Measurements from ENCODE around the gene TIPRL.
"Not testable (repeated sequence)": the region's sequence is repeated elsewhere in the genome, so short reads cannot be mapped to it uniquely, and the experiment has no call there.

Gene TIPRL

DNA sequence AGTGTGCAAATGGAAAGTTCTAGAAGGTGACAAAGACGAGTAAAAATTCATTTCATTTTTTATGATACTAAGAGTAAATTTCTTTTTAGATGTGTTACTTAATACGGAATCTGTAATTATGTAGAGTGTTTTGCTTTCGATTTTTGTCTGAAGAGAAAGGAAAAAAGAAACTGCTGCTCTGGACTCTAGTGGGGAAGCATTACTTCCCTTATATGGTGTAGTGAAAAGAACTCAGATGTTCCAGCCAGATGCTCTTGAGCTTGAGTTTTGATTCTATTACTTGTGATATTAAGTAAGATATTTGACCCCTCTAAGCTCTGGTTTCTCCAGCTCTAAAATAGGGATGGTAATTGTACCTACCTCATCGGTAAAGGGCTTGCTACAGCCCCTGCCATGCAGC lies 29.8 kb upstream of the TIPRL start:
- no peaks in the 10 kb centered on the region for H3K36me3 Mint-ChIP-seq
- H3K4me1 Mint-ChIP-seq = peaks cover 18% of the 10 kb centered on the region
- no peaks in the 10 kb centered on the region for H3K9me3 Mint-ChIP-seq
- H3K27ac Mint-ChIP-seq = no peak overlapping the region
- H3K27me3 Mint-ChIP-seq = peaks cover 1% of the 10 kb centered on the region
- H3K4me3 Mint-ChIP-seq = no peak overlapping the region

GRCh38 chr1:168150283-168150682 lies 28.5 kb upstream of the TIPRL start:
- Mint-ChIP-seq H3K9me3 (no peaks in the 10 kb centered on the region), H3K4me1 (peaks cover 15% of the 10 kb centered on the region), H3K4me3 (no peak overlapping the region), H3K27me3 (peaks cover 1% of the 10 kb centered on the region), H3K36me3 (no peaks in the 10 kb centered on the region), H3K27ac (no peak overlapping the region)

- Mint-ChIP-seq H3K4me3 (no peak overlapping the region), H3K36me3 (no peaks in the 10 kb centered on the region), H3K4me1 (peaks cover 9% of the 10 kb centered on the region), H3K27me3 (peaks cover 1% of the 10 kb centered on the region), H3K27ac (no peak overlapping the region), H3K9me3 (no peaks in the 10 kb centered on the region)
These were observed 26.8 kb upstream of the TIPRL start for GRCh38 chr1:168151935-168152334.

DNA sequence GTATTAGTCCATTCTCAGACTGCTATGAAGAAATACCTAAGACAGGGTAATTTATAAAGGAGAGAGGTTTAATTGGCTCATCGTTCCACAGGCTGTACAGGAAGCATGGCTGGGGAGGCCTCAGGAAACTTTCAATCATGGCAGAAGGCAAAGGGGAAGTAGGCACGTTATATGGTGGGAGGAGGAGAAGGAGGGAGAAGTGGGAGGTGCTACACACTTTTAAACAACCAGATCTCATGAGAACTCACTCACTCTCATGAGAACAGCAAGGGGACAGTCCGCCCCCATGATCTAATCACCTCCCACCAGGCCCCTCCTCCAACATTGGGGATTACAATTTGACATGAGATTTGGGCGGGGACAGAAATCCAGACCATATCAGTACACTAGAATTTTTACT lies 24.1 kb upstream of the TIPRL start:
- H3K4me1 Mint-ChIP-seq, H3K4me3 Mint-ChIP-seq, H3K27ac Mint-ChIP-seq, H3K36me3 Mint-ChIP-seq: not testable (repeated sequence)
- H3K9me3 Mint-ChIP-seq = peaks cover 18% of the 10 kb centered on the region
- peaks cover 11% of the 10 kb centered on the region for H3K27me3 Mint-ChIP-seq

DNA sequence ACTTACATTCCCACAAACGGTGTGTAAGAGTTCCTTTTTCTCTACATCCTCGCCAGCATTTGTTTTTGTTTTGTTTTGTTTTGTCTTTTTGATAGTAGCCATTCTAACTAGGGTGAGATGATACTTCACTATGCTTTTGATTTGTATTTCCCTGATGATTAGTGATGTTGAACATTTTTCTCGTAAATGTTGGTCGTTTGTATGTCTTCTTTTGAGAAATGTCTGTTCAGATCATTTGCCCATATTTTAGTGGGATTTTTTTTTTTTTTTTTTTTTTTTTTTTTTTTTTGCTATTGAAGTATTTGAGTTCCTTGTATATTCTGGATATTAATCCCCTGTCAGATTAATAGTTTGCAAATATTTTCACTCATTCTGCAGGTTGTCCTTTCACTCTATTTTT lies 22.9 kb upstream of the TIPRL start:
- H3K27ac Mint-ChIP-seq = no peak overlapping the region

GRCh38 chr1:168157638-168158037 lies 21.1 kb upstream of the TIPRL start:
- no peaks in the 10 kb centered on the region for H3K4me1 Mint-ChIP-seq
- H3K4me3 Mint-ChIP-seq = no peak overlapping the region
- peaks cover 17% of the 10 kb centered on the region for H3K36me3 Mint-ChIP-seq
- H3K27ac Mint-ChIP-seq = no peak overlapping the region
- H3K9me3 Mint-ChIP-seq = peaks cover 32% of the 10 kb centered on the region
- H3K27me3 Mint-ChIP-seq = peaks cover 21% of the 10 kb centered on the region

More for the DNA sequence above, 22.9 kb upstream of the TIPRL start:
- Mint-ChIP-seq H3K27me3 (peaks cover 21% of the 10 kb centered on the region), H3K36me3 (peaks cover 17% of the 10 kb centered on the region), H3K9me3 (peaks cover 30% of the 10 kb centered on the region), H3K4me3 (no peak overlapping the region), H3K4me1 (no peaks in the 10 kb centered on the region)

- Mint-ChIP-seq H3K9me3 (peaks cover 32% of the 10 kb centered on the region), H3K27ac (no peak overlapping the region), H3K4me1 (no peaks in the 10 kb centered on the region), H3K27me3 (peaks cover 25% of the 10 kb centered on the region), H3K4me3 (no peak overlapping the region), H3K36me3 (peaks cover 17% of the 10 kb centered on the region)
These were observed 19.5 kb upstream of the TIPRL start for GRCh38 chr1:168159251-168159650.

GRCh38 chr1:168159979-168160378 lies 18.8 kb upstream of the TIPRL start:
- H3K36me3 Mint-ChIP-seq = peaks cover 17% of the 10 kb centered on the region
- no peak overlapping the region for H3K27ac Mint-ChIP-seq
- no peaks in the 10 kb centered on the region for H3K4me1 Mint-ChIP-seq

DNA sequence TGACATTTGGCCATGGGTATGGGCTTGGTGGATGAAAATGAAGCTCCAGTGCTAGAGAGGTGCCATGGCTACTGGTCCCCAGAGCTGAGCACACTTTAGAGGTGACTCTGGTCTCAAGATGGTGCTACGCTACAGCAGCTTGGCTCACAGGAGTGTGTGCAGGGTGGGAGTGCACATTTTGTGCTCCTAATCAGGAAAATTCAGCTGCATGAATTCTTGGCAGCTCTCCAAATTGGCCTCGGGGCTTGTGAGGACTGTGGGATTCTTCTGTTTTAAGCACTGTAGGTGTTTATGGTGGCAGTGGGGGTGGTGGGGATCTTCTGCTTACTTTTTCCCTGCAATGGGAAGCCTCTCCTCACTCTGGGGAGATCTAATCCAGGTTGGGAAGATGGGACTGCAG lies 17.3 kb upstream of the TIPRL start:
- H3K27me3 Mint-ChIP-seq = peaks cover 33% of the 10 kb centered on the region
- H3K27ac Mint-ChIP-seq = no peak overlapping the region
- no peak overlapping the region for H3K4me3 Mint-ChIP-seq
- H3K4me1 Mint-ChIP-seq = no peaks in the 10 kb centered on the region
- H3K36me3 Mint-ChIP-seq = peaks cover 17% of the 10 kb centered on the region
- H3K9me3 Mint-ChIP-seq = peaks cover 32% of the 10 kb centered on the region

More at GRCh38 chr1:168159979-168160378, 18.8 kb upstream of the TIPRL start:
- peaks cover 32% of the 10 kb centered on the region for H3K9me3 Mint-ChIP-seq
- peaks cover 26% of the 10 kb centered on the region for H3K27me3 Mint-ChIP-seq
- H3K4me3 Mint-ChIP-seq = no peak overlapping the region

DNA sequence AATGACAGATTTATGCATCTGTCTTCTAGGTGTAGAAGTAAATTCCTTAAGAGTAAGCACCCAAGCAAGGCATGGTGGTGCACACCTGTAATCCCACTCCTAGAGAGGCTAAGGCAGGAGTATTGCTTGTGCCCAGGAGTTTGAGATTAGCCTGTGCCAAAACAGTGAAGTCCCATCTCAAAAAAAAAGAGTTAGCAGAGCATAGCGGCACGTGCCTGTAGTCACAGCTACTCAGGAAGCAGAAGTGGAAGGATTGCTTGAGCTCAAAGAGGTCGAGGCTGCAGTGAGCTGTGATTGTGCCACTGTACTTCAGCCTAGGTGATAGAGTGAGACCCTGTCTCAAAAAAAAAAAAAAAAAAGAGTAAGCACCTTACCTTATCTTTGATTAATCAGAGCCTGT lies 15.1 kb upstream of the TIPRL start:
- Mint-ChIP-seq H3K36me3 (peaks cover 10% of the 10 kb centered on the region), H3K4me3 (no peak overlapping the region), H3K9me3 (peaks cover 21% of the 10 kb centered on the region), H3K27me3 (peaks cover 25% of the 10 kb centered on the region), H3K27ac (no peak overlapping the region), H3K4me1 (no peaks in the 10 kb centered on the region)

- peaks cover 22% of the 10 kb centered on the region for H3K27me3 Mint-ChIP-seq
- no peak overlapping the region for H3K27ac Mint-ChIP-seq
- H3K4me1 Mint-ChIP-seq = no peaks in the 10 kb centered on the region
- no peak overlapping the region for H3K4me3 Mint-ChIP-seq
- H3K36me3 Mint-ChIP-seq = peaks cover 7% of the 10 kb centered on the region
- peaks cover 14% of the 10 kb centered on the region for H3K9me3 Mint-ChIP-seq
These were observed 14.0 kb upstream of the TIPRL start for GRCh38 chr1:168164771-168165170.

GRCh38 chr1:168167806-168168205 lies 11.0 kb upstream of the TIPRL start:
- no peak overlapping the region for H3K27ac Mint-ChIP-seq
- no peaks in the 10 kb centered on the region for H3K9me3 Mint-ChIP-seq

DNA sequence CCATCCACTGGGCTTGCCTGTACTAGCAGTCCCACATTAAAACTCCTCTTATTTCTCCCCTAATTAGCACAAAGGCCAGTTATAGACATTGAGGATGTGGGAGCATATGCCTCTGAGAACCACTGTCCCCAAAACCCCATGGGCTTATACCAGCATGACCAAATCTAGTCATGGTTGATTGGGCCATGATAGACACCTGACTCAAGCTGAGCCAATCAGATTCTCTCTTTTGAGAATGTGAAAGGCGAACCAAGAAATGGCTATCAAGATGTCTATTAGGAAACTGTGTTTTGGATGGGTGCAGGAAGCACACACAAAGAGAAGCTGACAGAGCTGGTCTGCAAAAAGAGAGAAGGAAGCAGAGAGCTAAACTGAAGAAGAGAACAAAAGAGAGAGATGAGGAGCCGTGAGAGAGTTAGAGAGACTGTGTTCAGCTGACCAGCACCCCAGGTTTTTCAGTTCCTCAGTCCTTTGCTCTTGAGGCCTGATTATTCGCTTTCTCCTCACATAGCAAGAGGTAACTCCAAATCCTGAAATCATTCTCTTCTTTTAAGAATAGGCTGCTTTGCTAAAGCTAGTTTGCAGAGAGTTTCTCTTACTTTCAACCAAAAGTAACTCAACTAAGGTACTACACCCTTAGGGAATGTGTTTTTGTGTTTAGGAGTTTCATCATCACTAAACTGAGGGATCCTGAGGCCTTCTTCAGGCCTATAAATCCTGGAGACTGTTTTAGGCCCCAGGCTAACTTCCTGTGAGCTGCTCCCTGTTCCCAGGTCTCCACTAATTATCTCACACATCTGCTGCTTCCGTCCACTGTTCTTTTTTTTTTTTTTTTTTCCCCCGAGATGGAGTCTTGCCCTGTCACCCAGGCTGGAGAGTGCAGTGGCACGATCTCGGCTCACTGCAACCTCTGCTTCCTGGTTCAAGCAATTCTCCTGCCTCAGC lies 7.9 kb upstream of the TIPRL start:
- H3K9me3 Mint-ChIP-seq = no peaks in the 10 kb centered on the region
- no peaks in the 10 kb centered on the region for H3K36me3 Mint-ChIP-seq
- no peak overlapping the region for H3K27ac Mint-ChIP-seq
- peaks cover 6% of the 10 kb centered on the region for H3K27me3 Mint-ChIP-seq
- no peaks in the 10 kb centered on the region for H3K4me1 Mint-ChIP-seq
- no peak overlapping the region for H3K4me3 Mint-ChIP-seq

More at GRCh38 chr1:168167806-168168205, 11.0 kb upstream of the TIPRL start:
- H3K27me3 Mint-ChIP-seq = peaks cover 13% of the 10 kb centered on the region
- H3K4me1 Mint-ChIP-seq = no peaks in the 10 kb centered on the region
- no peak overlapping the region for H3K4me3 Mint-ChIP-seq
- no peaks in the 10 kb centered on the region for H3K36me3 Mint-ChIP-seq

- Mint-ChIP-seq H3K4me1 (no peaks in the 10 kb centered on the region), H3K27me3 (peaks cover 6% of the 10 kb centered on the region), H3K9me3 (no peaks in the 10 kb centered on the region), H3K36me3 (no peaks in the 10 kb centered on the region), H3K4me3 (no peak overlapping the region), H3K27ac (no peak overlapping the region)
These were observed 6.4 kb upstream of the TIPRL start for GRCh38 chr1:168172250-168172915.

GRCh38 chr1:168178227-168178637 lies 530 bp upstream of the TIPRL start:
- H3K27ac Mint-ChIP-seq = no peak overlapping the region
- no peak overlapping the region for H3K4me3 Mint-ChIP-seq
- peaks cover 3% of the 10 kb centered on the region for H3K27me3 Mint-ChIP-seq
- H3K9me3 Mint-ChIP-seq = no peaks in the 10 kb centered on the region
- H3K4me1 Mint-ChIP-seq = peaks cover 11% of the 10 kb centered on the region
- no peaks in the 10 kb centered on the region for H3K36me3 Mint-ChIP-seq

All from activated naive CD4-positive, alpha-beta T cell treated with anti-CD3 and anti-CD28 coated beads, Interleukin-2, amount 50 U/mL, for 24 hours (primary cell).